A673 (cell line): ENCODE results near the gene NEB. TPM values are rescaled to one million over a fixed set of nuclear protein-coding genes. Genes with fewer than 3 reads are reported as not detected.

ENCODE experiments used
- BruUV-seq: library from RNA; stranded (reverse); fragments of 400-500 nt; replicated peaks from 2 replicates; lab custom pipeline; 2021; lab: Mats Ljungman, UMichigan
- CTCF ChIA-PET: fragments of 300-600 bp; sonication (Branson Sonifier 250); formaldehyde crosslinking; loops from one replicate; lab custom pipeline; 2022; ENCODE audit warnings: antibody characterized with exemption; lab: Charles Lee
- POLR2A ChIA-PET: fragments of 300-600 bp; sonication (Branson Sonifier 250); formaldehyde crosslinking; loops from one replicate; lab custom pipeline; 2022; ENCODE audit warnings: antibody characterized with exemption; ENCODE audit not compliant: low non-redundant PET; lab: Charles Lee
- DNase-seq: peaks from one replicate; pipeline ENCODE4 v3.0.0-alpha.2; 2015; ENCODE audit warnings: low spot score
- H3K27ac ChIP-seq: fragments of 200-600 bp; sonication (generic); 2 replicates; pipeline ENCODE4 v1.5.1; 2016; ENCODE audit warnings: mixed run types, low read depth, mild to moderate bottlenecking, mixed read lengths, antibody characterized with exemption, low read length; ENCODE audit not compliant: poor library complexity, severe bottlenecking
- H3K27me3 ChIP-seq: fragments of 200-600 bp; sonication (generic); replicated peaks from 2 replicates; pipeline ENCODE4 v1.6.1; 2017; ENCODE audit warnings: mixed run types, low read depth, mild to moderate bottlenecking, mixed read lengths, antibody characterized with exemption, low read length; ENCODE audit not compliant: insufficient read depth, poor library complexity
- H3K36me3 ChIP-seq: fragments of 200-600 bp; sonication (generic); 2 replicates; pipeline ENCODE4 v1.6.1; 2016; ENCODE audit warnings: mixed run types, mild to moderate bottlenecking, mixed read lengths, antibody characterized with exemption, low read length; ENCODE audit not compliant: insufficient read depth, poor library complexity, severe bottlenecking
- H3K4me1 ChIP-seq: fragments of 200-600 bp; sonication (generic); 2 replicates; pipeline ENCODE4 v1.6.1; 2017; ENCODE audit warnings: mixed run types, mild to moderate bottlenecking, mixed read lengths, antibody characterized with exemption, low read length; ENCODE audit not compliant: insufficient read depth, poor library complexity, severe bottlenecking
- H3K4me3 ChIP-seq: fragments of 200-600 bp; sonication (generic); 2 replicates; pipeline ENCODE4 v1.5.1; 2016; ENCODE audit warnings: low read depth, mixed run types, mild to moderate bottlenecking, mixed read lengths, low read length; ENCODE audit not compliant: poor library complexity, severe bottlenecking
- H3K9me3 ChIP-seq: fragments of 200-600 bp; sonication (generic); 2 replicates; pipeline ENCODE4 v1.6.1; 2016; ENCODE audit warnings: mixed run types, low read depth, mild to moderate bottlenecking, mixed read lengths, antibody characterized with exemption, low read length; ENCODE audit not compliant: poor library complexity, severe bottlenecking
- CTCF ChIP-seq: fragments of 300-800, 200-600 bp; sonication (generic); conservative IDR thresholded peaks from 2 replicates; pipeline ENCODE4 v1.5.1; 2017; ENCODE audit warnings: low read depth, mild to moderate bottlenecking, antibody characterized with exemption, low read length, moderate library complexity, mixed read lengths
- EZH2 ChIP-seq: fragments of 200-600 bp; sonication (generic); IDR thresholded peaks from 2 replicates; pipeline ENCODE4 v1.6.1; 2017; ENCODE audit warnings: borderline replicate concordance, low read depth, mild to moderate bottlenecking, mixed read lengths, antibody characterized with exemption, low read length; ENCODE audit not compliant: poor library complexity, severe bottlenecking
- intact Hi-C: fragments of 100-400 bp; cut with micrococcal nuclease; formaldehyde crosslinking; loops from one replicate; pipeline ENCODE4 v1.10.0; 2022; ENCODE audit not compliant: unreplicated experiment
- total RNA-seq: library from RNA; stranded (reverse); gene quantifications from 2 replicates; pipeline ENCODE4 v1.2.3, GENCODE V29; 2021

The NEB gene
- total RNA-seq, 1 experiment from 2014 or later, result 7.0 TPM

- peaks cover 18% of the 10 kb centered on the region for H3K4me1 ChIP-seq
- no peaks in the 10 kb centered on the region for H3K9me3 ChIP-seq
- POLR2A ChIA-PET, result no interaction called here
- no peak overlapping the region for H3K27ac ChIP-seq
- DNase-seq, result no peak
- H3K27me3 ChIP-seq, result no peaks in the 10 kb centered on the region
- peaks cover 27% of the 10 kb centered on the region for H3K36me3 ChIP-seq
- CTCF ChIA-PET, result no interaction called here
- BruUV-seq, result no TSS peak
- intact Hi-C loops, result no loop called here
- H3K4me3 ChIP-seq, result no peak overlapping the region
- TF ChIP-seq CTCF (no peak), EZH2 (no peak)
Observed at GRCh38 chr2:151483546-151483945, 250.7 kb downstream of the NEB start.

GRCh38 chr2:151482171-151482725, 252.0 kb downstream of the NEB start:
- Histone ChIP-seq H3K4me3 (no peak overlapping the region), H3K27ac (no peak overlapping the region), H3K9me3 (no peaks in the 10 kb centered on the region), H3K36me3 (peaks cover 27% of the 10 kb centered on the region), H3K4me1 (peaks cover 27% of the 10 kb centered on the region), H3K27me3 (no peaks in the 10 kb centered on the region)
- intact Hi-C loops, result no loop called here
- ChIA-PET CTCF (no interaction called here), POLR2A (no interaction called here)
- no peak for DNase-seq
- TF ChIP-seq EZH2 (no peak), CTCF (no peak)
- no TSS peak for BruUV-seq

GRCh38 chr2:151481744-151482143, 252.5 kb downstream of the NEB start:
- no TSS peak for BruUV-seq

More at GRCh38 chr2:151481744-151482143, 252.5 kb downstream of the NEB start:
- DNase-seq, result no peak
- H3K27me3 ChIP-seq, result no peaks in the 10 kb centered on the region
- TF ChIP-seq CTCF, result no peak
- TF ChIP-seq EZH2, result no peak
- no peaks in the 10 kb centered on the region for H3K9me3 ChIP-seq
- peaks cover 32% of the 10 kb centered on the region for H3K4me1 ChIP-seq
- no peak overlapping the region for H3K27ac ChIP-seq
- intact Hi-C loops, result no loop called here
- ChIA-PET POLR2A (no interaction called here), CTCF (no interaction called here)
- no peak overlapping the region for H3K4me3 ChIP-seq
- H3K36me3 ChIP-seq, result peaks cover 27% of the 10 kb centered on the region
